ENCODE data around the gene IL1R2. TPM values are rescaled to one million over a fixed set of nuclear protein-coding genes. Genes with fewer than 3 reads are reported as not detected.
"Not testable (repeated sequence)": the region's sequence is repeated elsewhere in the genome, so short reads cannot be mapped to it uniquely, and the experiment has no call there.

IL1R2 gene
- total RNA-seq, 1 donor from 2014 or later, result 17.0 TPM

GRCh38 chr2:102066554-102066953 lies 74.8 kb downstream of the IL1R2 start:
- ATAC-seq (no peak), DNase-seq (no peak)
- intact Hi-C loops (cut with DNase I), result no loop called here
- Histone ChIP-seq H3K4me1 (peaks cover 48% of the 10 kb centered on the region), H3K27me3 (no peaks in the 10 kb centered on the region), H3K4me3 (no peak overlapping the region), H3K36me3 (no peaks in the 10 kb centered on the region), H3K27ac (no peak overlapping the region), H3K9me3 (no peaks in the 10 kb centered on the region)
- TF ChIP-seq CTCF (IDR thresholded peaks at IDR 0.05), result no peak

GRCh38 chr2:102068126-102068525 lies 76.4 kb downstream of the IL1R2 start:
- H3K4me1 ChIP-seq, result peaks cover 32% of the 10 kb centered on the region
- H3K4me3 ChIP-seq; ATAC-seq; H3K36me3 ChIP-seq; H3K27ac ChIP-seq; DNase-seq; H3K27me3 ChIP-seq; intact Hi-C loops (cut with DNase I); H3K9me3 ChIP-seq: not testable (repeated sequence)

GRCh38 chr2:102069311-102069974 lies 77.7 kb downstream of the IL1R2 start:
- DNase-seq (no peak), ATAC-seq (no peak)
- TF ChIP-seq CTCF (IDR thresholded peaks at IDR 0.05), result no peak
- H3K27me3 ChIP-seq, result no peaks in the 10 kb centered on the region
- H3K4me3 ChIP-seq, result no peak overlapping the region
- peak overlapping the region; percentile 25 for H3K27ac ChIP-seq
- no peaks in the 10 kb centered on the region for H3K9me3 ChIP-seq
- peaks cover 19% of the 10 kb centered on the region for H3K4me1 ChIP-seq
- no peaks in the 10 kb centered on the region for H3K36me3 ChIP-seq
- intact Hi-C loops (cut with DNase I), result no loop called here

GRCh38 chr2:102070058-102070642 lies 78.4 kb downstream of the IL1R2 start:
- no peaks in the 10 kb centered on the region for H3K27me3 ChIP-seq
- peak; percentile 92 for ATAC-seq
- H3K4me3 ChIP-seq, result peak overlapping the region; percentile 12
- intact Hi-C loops (cut with DNase I), result no loop called here
- TF ChIP-seq CTCF (IDR thresholded peaks at IDR 0.05), result no peak
- H3K27ac ChIP-seq, result peak overlapping the region; percentile 73
- H3K36me3 ChIP-seq, result no peaks in the 10 kb centered on the region
- peaks cover 12% of the 10 kb centered on the region for H3K4me1 ChIP-seq
- no peaks in the 10 kb centered on the region for H3K9me3 ChIP-seq
- peak; percentile 92 for DNase-seq

GRCh38 chr2:102072741-102073140 lies 81.0 kb downstream of the IL1R2 start:
- no peak for TF ChIP-seq CTCF (IDR thresholded peaks at IDR 0.05)
- H3K36me3 ChIP-seq, result no peaks in the 10 kb centered on the region
- intact Hi-C loops (cut with DNase I), result no loop called here
- peaks cover 5% of the 10 kb centered on the region for H3K4me1 ChIP-seq
- H3K9me3 ChIP-seq, result no peaks in the 10 kb centered on the region
- DNase-seq, result no peak
- no peak overlapping the region for H3K4me3 ChIP-seq
- no peak overlapping the region for H3K27ac ChIP-seq
- ATAC-seq, result no peak
- no peaks in the 10 kb centered on the region for H3K27me3 ChIP-seq

- intact Hi-C loops (cut with DNase I), result no loop called here
- TF ChIP-seq CTCF (IDR thresholded peaks at IDR 0.05), result no peak
Observed at GRCh38 chr2:102073168-102073724, 81.5 kb downstream of the IL1R2 start.

More at GRCh38 chr2:102073168-102073724, 81.5 kb downstream of the IL1R2 start:
- Histone ChIP-seq H3K4me3 (no peak overlapping the region), H3K4me1 (peaks cover 5% of the 10 kb centered on the region), H3K36me3 (no peaks in the 10 kb centered on the region), H3K27me3 (no peaks in the 10 kb centered on the region), H3K9me3 (no peaks in the 10 kb centered on the region), H3K27ac (no peak overlapping the region)
- DNase-seq (no peak), ATAC-seq (no peak)
